ENCODE data around the gene STING1.
"Not testable (repeated sequence)": the region's sequence is repeated elsewhere in the genome, so short reads cannot be mapped to it uniquely, and the experiment has no call there.

DNA sequence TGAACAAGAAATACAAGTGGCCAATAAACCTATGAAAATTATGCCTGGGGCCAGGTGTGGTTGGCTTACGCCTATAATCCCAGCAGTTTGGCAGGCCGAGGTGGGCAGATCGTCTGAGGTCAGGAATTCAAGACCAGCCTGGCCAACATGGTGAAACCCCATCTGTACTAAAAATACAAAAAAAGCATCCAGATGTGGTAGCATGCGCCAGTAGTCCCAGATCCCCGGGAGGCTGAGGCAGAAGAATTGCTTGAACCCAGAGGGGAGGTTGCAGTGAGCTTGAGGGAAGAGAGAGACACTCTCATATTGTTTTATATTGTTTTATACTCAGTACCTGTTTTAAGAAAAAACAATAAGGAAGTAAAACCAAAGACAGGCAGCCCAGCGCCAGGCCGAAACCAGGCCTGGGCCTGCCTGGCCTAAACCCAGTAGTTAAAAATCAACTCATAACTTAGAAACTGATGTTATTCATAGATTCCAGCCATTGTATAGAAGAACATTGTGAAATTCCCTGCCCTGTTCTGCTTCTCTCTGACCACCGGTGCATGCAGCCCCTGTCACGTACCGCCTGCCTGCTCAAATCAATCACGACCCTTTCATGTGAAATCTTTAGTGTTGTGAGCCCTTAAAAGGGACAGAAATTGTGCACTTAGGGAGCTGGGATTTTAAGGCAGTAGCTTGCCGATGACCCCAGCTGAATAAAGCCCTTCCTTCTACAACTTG, 43.2 kb upstream of the STING1 start:
- TF ChIP-seq, protein P1, sequence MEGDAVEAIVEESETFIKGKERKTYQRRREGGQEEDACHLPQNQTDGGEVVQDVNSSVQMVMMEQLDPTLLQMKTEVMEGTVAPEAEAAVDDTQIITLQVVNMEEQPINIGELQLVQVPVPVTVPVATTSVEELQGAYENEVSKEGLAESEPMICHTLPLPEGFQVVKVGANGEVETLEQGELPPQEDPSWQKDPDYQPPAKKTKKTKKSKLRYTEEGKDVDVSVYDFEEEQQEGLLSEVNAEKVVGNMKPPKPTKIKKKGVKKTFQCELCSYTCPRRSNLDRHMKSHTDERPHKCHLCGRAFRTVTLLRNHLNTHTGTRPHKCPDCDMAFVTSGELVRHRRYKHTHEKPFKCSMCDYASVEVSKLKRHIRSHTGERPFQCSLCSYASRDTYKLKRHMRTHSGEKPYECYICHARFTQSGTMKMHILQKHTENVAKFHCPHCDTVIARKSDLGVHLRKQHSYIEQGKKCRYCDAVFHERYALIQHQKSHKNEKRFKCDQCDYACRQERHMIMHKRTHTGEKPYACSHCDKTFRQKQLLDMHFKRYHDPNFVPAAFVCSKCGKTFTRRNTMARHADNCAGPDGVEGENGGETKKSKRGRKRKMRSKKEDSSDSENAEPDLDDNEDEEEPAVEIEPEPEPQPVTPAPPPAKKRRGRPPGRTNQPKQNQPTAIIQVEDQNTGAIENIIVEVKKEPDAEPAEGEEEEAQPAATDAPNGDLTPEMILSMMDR (IDR thresholded peaks at IDR 0.05) = not testable (repeated sequence)
- not testable (repeated sequence) for TF ChIP-seq POLR2A (IDR thresholded peaks at IDR 0.05)

Measured in heart left ventricle (tissue), 13 donors.